Measurements from ENCODE around the gene WIPI1. TPM values are rescaled to one million over a fixed set of nuclear protein-coding genes. Genes with fewer than 3 reads are reported as not detected.
"Not testable (repeated sequence)": the region's sequence is repeated elsewhere in the genome, so short reads cannot be mapped to it uniquely, and the experiment has no call there.

Gene WIPI1
- polyA plus RNA-seq, 3 donors from 2014 or later: 21.1 to 43.4 (median 30.0) TPM

GRCh38 chr17:68413597-68414560 is 43.4 kb downstream of the WIPI1 start:
- H3K36me3 Mint-ChIP-seq; H3K27me3 Mint-ChIP-seq (ENCODE audit: low read depth in 3 of 3): not testable (repeated sequence)
- H3K27ac Mint-ChIP-seq: peak overlapping the region; percentile 87 to 96 (median 93)
- peaks cover 15 to 24% of the 10 kb centered on the region in 2 donors for H3K4me1 Mint-ChIP-seq
- peaks cover 0 to 11% (median 2%) of the 10 kb centered on the region in 6 donors for H3K9me3 Mint-ChIP-seq
- peak overlapping the region; percentile 93 to 98 (median 96) for H3K4me3 Mint-ChIP-seq
- peak; percentile 55 to 64 (median 58) for DNase-seq

- DNase-seq; H3K27me3 Mint-ChIP-seq (ENCODE audit: low read depth in 3 of 3); H3K4me3 Mint-ChIP-seq; H3K27ac Mint-ChIP-seq; H3K4me1 Mint-ChIP-seq: not testable (repeated sequence)
- H3K36me3 Mint-ChIP-seq: peaks cover 24 to 41% (median 41%) of the 10 kb centered on the region in 3 donors
- H3K9me3 Mint-ChIP-seq: peaks cover 3 to 17% (median 6%) of the 10 kb centered on the region in 6 donors
Measured at GRCh38 chr17:68407656-68408055, 49.6 kb downstream of the WIPI1 start.

- H3K4me1 Mint-ChIP-seq; H3K27ac Mint-ChIP-seq; DNase-seq; H3K4me3 Mint-ChIP-seq; H3K27me3 Mint-ChIP-seq (ENCODE audit: low read depth in 3 of 3): not testable (repeated sequence)
- Mint-ChIP-seq H3K9me3 (peaks cover 0 to 13% (median 5%) of the 10 kb centered on the region in 6 donors), H3K36me3 (peaks cover 37 to 53% (median 46%) of the 10 kb centered on the region in 3 donors)
Measured at GRCh38 chr17:68403837-68404236, 53.5 kb downstream of the WIPI1 start.

GRCh38 chr17:68403122-68403521 is 54.2 kb downstream of the WIPI1 start:
- Mint-ChIP-seq H3K27me3 (ENCODE audit: low read depth in 3 of 3) (peaks cover 0 to 5% (median 4%) of the 10 kb centered on the region in 3 donors), H3K36me3 (peaks cover 37 to 53% (median 46%) of the 10 kb centered on the region in 3 donors), H3K9me3 (peaks cover 0 to 13% (median 5%) of the 10 kb centered on the region in 6 donors), H3K4me3 (no peak overlapping the region), H3K4me1 (peaks cover 10 to 12% of the 10 kb centered on the region in 2 donors), H3K27ac (peak overlapping the region in 1 of 6 donors; percentile 34)
- no peak for DNase-seq

GRCh38 chr17:68401288-68401687 is 56.0 kb downstream of the WIPI1 start:
- H3K27me3 Mint-ChIP-seq (ENCODE audit: low read depth in 3 of 3): peaks cover 0 to 5% (median 4%) of the 10 kb centered on the region in 3 donors
- no peak overlapping the region for H3K4me3 Mint-ChIP-seq
- H3K27ac Mint-ChIP-seq: no peak overlapping the region
- H3K36me3 Mint-ChIP-seq: peaks cover 32 to 41% (median 34%) of the 10 kb centered on the region in 3 donors
- no peaks in the 10 kb centered on the region for H3K9me3 Mint-ChIP-seq
- DNase-seq: no peak
- peaks cover 18 to 24% of the 10 kb centered on the region in 2 donors for H3K4me1 Mint-ChIP-seq

GRCh38 chr17:68400404-68400735 is 56.9 kb downstream of the WIPI1 start:
- Mint-ChIP-seq H3K27me3 (ENCODE audit: low read depth in 3 of 3) (peaks cover 0 to 5% (median 4%) of the 10 kb centered on the region in 3 donors), H3K4me1 (peaks cover 18 to 24% of the 10 kb centered on the region in 2 donors), H3K4me3 (no peak overlapping the region), H3K27ac (peak overlapping the region in 1 of 6 donors; percentile 11), H3K36me3 (peaks cover 31 to 41% (median 31%) of the 10 kb centered on the region in 3 donors), H3K9me3 (no peaks in the 10 kb centered on the region)
- no peak for DNase-seq

GRCh38 chr17:68399638-68400403 is 57.5 kb downstream of the WIPI1 start:
- peak overlapping the region in 3 of 6 donors; percentile 11 to 82 (median 62) for H3K27ac Mint-ChIP-seq
- peaks cover 0 to 5% (median 4%) of the 10 kb centered on the region in 3 donors for H3K27me3 Mint-ChIP-seq (ENCODE audit: low read depth in 3 of 3)
- peaks cover 27 to 39% (median 29%) of the 10 kb centered on the region in 3 donors for H3K36me3 Mint-ChIP-seq
- peaks cover 18 to 24% of the 10 kb centered on the region in 2 donors for H3K4me1 Mint-ChIP-seq
- no peak for DNase-seq
- peaks cover 0 to 3% (median under 1%) of the 10 kb centered on the region in 6 donors for H3K9me3 Mint-ChIP-seq
- H3K4me3 Mint-ChIP-seq: no peak overlapping the region

GRCh38 chr17:68398691-68399637 is 58.3 kb downstream of the WIPI1 start:
- Mint-ChIP-seq H3K27ac (peak overlapping the region; percentile 62 to 82 (median 72)), H3K4me1 (peaks cover 18 to 24% of the 10 kb centered on the region in 2 donors), H3K27me3 (ENCODE audit: low read depth in 3 of 3) (peaks cover 0 to 4% (median 1%) of the 10 kb centered on the region in 3 donors), H3K9me3 (peaks cover 0 to 6% (median 2%) of the 10 kb centered on the region in 6 donors), H3K36me3 (peaks cover 22 to 34% (median 24%) of the 10 kb centered on the region in 3 donors), H3K4me3 (peak overlapping the region; percentile 36 to 71 (median 64))
- peak; percentile 52 to 63 (median 56) for DNase-seq

GRCh38 chr17:68397108-68397536 is 60.2 kb downstream of the WIPI1 start:
- Mint-ChIP-seq H3K4me1 (peaks cover 18 to 24% of the 10 kb centered on the region in 2 donors), H3K4me3 (peak overlapping the region in 1 of 5 donors; percentile 2), H3K27ac (peak overlapping the region; percentile 15 to 79 (median 54)), H3K27me3 (ENCODE audit: low read depth in 3 of 3) (peaks cover 0 to 4% (median 1%) of the 10 kb centered on the region in 3 donors), H3K9me3 (peaks cover 0 to 6% (median 2%) of the 10 kb centered on the region in 6 donors), H3K36me3 (peaks cover 15 to 24% (median 22%) of the 10 kb centered on the region in 3 donors)
- DNase-seq: no peak

- peaks cover 18 to 24% of the 10 kb centered on the region in 2 donors for H3K4me1 Mint-ChIP-seq
- peaks cover 15 to 20% (median 15%) of the 10 kb centered on the region in 3 donors for H3K36me3 Mint-ChIP-seq
- peaks cover 0 to 6% (median 2%) of the 10 kb centered on the region in 6 donors for H3K9me3 Mint-ChIP-seq
- peak overlapping the region; percentile 10 to 79 (median 54) for H3K27ac Mint-ChIP-seq
- H3K4me3 Mint-ChIP-seq: peak overlapping the region in 1 of 5 donors; percentile 2
- peak in 2 of 3 donors; percentile 5 to 19 for DNase-seq
- peaks cover 0 to 4% (median 1%) of the 10 kb centered on the region in 3 donors for H3K27me3 Mint-ChIP-seq (ENCODE audit: low read depth in 3 of 3)
Measured at GRCh38 chr17:68396226-68397107, 60.8 kb downstream of the WIPI1 start.

- H3K36me3 Mint-ChIP-seq: peaks cover 13 to 16% (median 15%) of the 10 kb centered on the region in 3 donors
- peak overlapping the region in 4 of 6 donors; percentile 17 to 75 (median 58) for H3K27ac Mint-ChIP-seq
- H3K9me3 Mint-ChIP-seq: peaks cover 0 to 6% (median 2%) of the 10 kb centered on the region in 6 donors
- H3K4me1 Mint-ChIP-seq: peaks cover 20 to 24% of the 10 kb centered on the region in 2 donors
- H3K4me3 Mint-ChIP-seq: no peak overlapping the region
- H3K27me3 Mint-ChIP-seq (ENCODE audit: low read depth in 3 of 3): peaks cover 0 to 4% (median 1%) of the 10 kb centered on the region in 3 donors
- DNase-seq: no peak
Measured at GRCh38 chr17:68394608-68395331, 62.5 kb downstream of the WIPI1 start.

Data from immature natural killer cell (primary cell).